ENCODE results near the gene C1orf226. TPM values are rescaled to one million over a fixed set of nuclear protein-coding genes. Genes with fewer than 3 reads are reported as not detected.

Gene C1orf226
- total and polyA plus RNA-seq, 9 of the 15 experiments (the other 6 are each of a cell fraction or from before 2014, with no cell fraction given) = 0.10 to 1.4 (median 0.47) TPM

DNA sequence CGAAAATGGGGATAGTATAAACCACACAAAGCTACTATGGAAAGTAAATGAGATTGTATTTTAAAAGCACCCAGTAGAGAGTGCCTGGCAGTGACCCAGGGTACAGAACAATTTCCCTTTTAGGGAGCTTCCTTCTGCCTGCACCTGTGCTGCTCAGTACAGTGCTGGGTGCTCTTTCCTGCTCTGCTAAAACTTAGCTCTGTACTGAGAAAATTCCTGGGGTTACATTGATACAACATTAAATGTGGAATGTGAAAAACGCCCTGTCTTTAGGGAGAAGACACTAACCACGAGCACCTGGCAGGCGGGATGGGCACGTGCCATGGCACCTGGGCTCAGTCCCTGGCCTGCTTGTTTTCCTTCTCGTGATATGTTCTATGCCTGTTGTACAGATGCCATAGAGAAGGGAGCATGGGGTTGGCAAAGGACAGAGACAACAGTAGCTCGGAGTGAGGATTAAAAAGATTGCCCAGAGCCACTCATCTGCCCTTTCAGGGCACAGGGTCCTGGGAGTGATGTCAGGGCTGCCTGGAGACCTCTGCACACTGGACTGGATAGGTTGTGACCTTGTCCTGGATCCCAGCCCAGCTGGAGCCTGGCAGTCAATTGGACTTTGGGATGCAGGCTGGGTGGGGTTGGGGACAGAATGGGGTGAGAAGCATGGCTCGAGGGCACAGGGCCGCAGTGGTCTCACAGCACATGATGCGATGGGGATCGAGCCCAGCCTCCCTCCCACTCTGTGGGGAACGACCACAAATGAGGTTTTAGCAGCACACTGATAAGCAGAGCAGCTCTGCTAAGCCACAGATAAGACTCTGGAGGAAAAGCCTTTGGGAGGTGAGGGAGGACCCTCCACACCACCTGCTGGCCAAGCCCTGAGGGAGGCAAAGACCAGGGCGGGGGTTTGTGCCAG, 9.1 kb upstream of the C1orf226 start (continued):
- TF ChIP-seq, protein P1, sequence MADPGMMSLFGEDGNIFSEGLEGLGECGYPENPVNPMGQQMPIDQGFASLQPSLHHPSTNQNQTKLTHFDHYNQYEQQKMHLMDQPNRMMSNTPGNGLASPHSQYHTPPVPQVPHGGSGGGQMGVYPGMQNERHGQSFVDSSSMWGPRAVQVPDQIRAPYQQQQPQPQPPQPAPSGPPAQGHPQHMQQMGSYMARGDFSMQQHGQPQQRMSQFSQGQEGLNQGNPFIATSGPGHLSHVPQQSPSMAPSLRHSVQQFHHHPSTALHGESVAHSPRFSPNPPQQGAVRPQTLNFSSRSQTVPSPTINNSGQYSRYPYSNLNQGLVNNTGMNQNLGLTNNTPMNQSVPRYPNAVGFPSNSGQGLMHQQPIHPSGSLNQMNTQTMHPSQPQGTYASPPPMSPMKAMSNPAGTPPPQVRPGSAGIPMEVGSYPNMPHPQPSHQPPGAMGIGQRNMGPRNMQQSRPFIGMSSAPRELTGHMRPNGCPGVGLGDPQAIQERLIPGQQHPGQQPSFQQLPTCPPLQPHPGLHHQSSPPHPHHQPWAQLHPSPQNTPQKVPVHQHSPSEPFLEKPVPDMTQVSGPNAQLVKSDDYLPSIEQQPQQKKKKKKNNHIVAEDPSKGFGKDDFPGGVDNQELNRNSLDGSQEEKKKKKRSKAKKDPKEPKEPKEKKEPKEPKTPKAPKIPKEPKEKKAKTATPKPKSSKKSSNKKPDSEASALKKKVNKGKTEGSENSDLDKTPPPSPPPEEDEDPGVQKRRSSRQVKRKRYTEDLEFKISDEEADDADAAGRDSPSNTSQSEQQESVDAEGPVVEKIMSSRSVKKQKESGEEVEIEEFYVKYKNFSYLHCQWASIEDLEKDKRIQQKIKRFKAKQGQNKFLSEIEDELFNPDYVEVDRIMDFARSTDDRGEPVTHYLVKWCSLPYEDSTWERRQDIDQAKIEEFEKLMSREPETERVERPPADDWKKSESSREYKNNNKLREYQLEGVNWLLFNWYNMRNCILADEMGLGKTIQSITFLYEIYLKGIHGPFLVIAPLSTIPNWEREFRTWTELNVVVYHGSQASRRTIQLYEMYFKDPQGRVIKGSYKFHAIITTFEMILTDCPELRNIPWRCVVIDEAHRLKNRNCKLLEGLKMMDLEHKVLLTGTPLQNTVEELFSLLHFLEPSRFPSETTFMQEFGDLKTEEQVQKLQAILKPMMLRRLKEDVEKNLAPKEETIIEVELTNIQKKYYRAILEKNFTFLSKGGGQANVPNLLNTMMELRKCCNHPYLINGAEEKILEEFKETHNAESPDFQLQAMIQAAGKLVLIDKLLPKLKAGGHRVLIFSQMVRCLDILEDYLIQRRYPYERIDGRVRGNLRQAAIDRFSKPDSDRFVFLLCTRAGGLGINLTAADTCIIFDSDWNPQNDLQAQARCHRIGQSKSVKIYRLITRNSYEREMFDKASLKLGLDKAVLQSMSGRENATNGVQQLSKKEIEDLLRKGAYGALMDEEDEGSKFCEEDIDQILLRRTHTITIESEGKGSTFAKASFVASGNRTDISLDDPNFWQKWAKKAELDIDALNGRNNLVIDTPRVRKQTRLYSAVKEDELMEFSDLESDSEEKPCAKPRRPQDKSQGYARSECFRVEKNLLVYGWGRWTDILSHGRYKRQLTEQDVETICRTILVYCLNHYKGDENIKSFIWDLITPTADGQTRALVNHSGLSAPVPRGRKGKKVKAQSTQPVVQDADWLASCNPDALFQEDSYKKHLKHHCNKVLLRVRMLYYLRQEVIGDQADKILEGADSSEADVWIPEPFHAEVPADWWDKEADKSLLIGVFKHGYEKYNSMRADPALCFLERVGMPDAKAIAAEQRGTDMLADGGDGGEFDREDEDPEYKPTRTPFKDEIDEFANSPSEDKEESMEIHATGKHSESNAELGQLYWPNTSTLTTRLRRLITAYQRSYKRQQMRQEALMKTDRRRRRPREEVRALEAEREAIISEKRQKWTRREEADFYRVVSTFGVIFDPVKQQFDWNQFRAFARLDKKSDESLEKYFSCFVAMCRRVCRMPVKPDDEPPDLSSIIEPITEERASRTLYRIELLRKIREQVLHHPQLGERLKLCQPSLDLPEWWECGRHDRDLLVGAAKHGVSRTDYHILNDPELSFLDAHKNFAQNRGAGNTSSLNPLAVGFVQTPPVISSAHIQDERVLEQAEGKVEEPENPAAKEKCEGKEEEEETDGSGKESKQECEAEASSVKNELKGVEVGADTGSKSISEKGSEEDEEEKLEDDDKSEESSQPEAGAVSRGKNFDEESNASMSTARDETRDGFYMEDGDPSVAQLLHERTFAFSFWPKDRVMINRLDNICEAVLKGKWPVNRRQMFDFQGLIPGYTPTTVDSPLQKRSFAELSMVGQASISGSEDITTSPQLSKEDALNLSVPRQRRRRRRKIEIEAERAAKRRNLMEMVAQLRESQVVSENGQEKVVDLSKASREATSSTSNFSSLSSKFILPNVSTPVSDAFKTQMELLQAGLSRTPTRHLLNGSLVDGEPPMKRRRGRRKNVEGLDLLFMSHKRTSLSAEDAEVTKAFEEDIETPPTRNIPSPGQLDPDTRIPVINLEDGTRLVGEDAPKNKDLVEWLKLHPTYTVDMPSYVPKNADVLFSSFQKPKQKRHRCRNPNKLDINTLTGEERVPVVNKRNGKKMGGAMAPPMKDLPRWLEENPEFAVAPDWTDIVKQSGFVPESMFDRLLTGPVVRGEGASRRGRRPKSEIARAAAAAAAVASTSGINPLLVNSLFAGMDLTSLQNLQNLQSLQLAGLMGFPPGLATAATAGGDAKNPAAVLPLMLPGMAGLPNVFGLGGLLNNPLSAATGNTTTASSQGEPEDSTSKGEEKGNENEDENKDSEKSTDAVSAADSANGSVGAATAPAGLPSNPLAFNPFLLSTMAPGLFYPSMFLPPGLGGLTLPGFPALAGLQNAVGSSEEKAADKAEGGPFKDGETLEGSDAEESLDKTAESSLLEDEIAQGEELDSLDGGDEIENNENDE (IDR thresholded peaks at IDR 0.05; ENCODE audit: low read depth, low read length) = no peak
- TF ChIP-seq CBFA2T2 (conservative IDR thresholded peaks at IDR 0.05) (peak; percentile 95), ZNF146 (CRISPR knock-in tag; IDR thresholded peaks at IDR 0.05; ENCODE audit: unreplicated experiment) (no peak), SRSF1 (IDR thresholded peaks at IDR 0.05; ENCODE audit: low read depth, low read length) (no peak), RAD21 (CRISPR knock-in tag; conservative IDR thresholded peaks at IDR 0.05 in 1 of 2, IDR thresholded peaks at IDR 0.05 in 1 of 2) (peak in 1 of 2 experiments; percentile 54; a peak in 3 of 4 replicates), ZBTB17 (CRISPR knock-in tag; IDR thresholded peaks at IDR 0.05) (0 out of 2 replicates have a peak, but pooled peaks have one; percentile 25), ZNF311 (CRISPR knock-in tag; IDR thresholded peaks at IDR 0.05) (peak; percentile 56; the same call in 1 of the 2 replicates), ZNF766 (CRISPR knock-in tag; conservative IDR thresholded peaks at IDR 0.05) (peak; percentile 91), KDM5B (IDR thresholded peaks at IDR 0.05; ENCODE audit: insufficient replicate concordance, low read depth, low read length) (no peak), ZNF507 (tag; conservative IDR thresholded peaks at IDR 0.05) (no peak), SIRT6 (IDR thresholded peaks at IDR 0.05; ENCODE audit: low read depth, low read length) (no peak)
- TF ChIP-seq, protein P2, sequence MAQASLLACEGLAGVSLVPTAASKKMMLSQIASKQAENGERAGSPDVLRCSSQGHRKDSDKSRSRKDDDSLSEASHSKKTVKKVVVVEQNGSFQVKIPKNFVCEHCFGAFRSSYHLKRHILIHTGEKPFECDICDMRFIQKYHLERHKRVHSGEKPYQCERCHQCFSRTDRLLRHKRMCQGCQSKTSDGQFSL (CRISPR knock-in tag; IDR thresholded peaks at IDR 0.05) = no peak
- TF ChIP-seq, protein P2 (tag; IDR thresholded peaks at IDR 0.05) = no peak
- TF ChIP-seq, protein P3, sequence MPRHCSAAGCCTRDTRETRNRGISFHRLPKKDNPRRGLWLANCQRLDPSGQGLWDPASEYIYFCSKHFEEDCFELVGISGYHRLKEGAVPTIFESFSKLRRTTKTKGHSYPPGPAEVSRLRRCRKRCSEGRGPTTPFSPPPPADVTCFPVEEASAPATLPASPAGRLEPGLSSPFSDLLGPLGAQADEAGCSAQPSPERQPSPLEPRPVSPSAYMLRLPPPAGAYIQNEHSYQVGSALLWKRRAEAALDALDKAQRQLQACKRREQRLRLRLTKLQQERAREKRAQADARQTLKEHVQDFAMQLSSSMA (CRISPR knock-in tag; IDR thresholded peaks at IDR 0.05) = no peak
